Vagina (tissue), 2 donors: ENCODE results near the gene TRA2B. TPM values are rescaled to one million over a fixed set of nuclear protein-coding genes. Genes with fewer than 3 reads are reported as not detected.

Experiments
- DNase-seq, 2 donors: peaks; one replicate each; pipeline ENCODE4 v3.0.0-alpha.2; 2017; ENCODE audit errors: extremely low spot score in 2 of 2
- H3K27ac ChIP-seq: fragments of 200-600 bp; sonication (generic); one replicate; pipeline ENCODE4 v1.5.1; 2019
- H3K27me3 ChIP-seq: fragments of 200-600 bp; sonication (generic); one replicate; pipeline ENCODE4 v1.5.1; 2019
- H3K36me3 ChIP-seq, 2 donors: fragments of 200-600 bp; sonication (generic); one replicate each; pipeline ENCODE4 v1.5.1; 2017 to 2019
- H3K4me1 ChIP-seq: fragments of 200-600 bp; sonication (generic); one replicate; pipeline ENCODE4 v1.5.1; 2019
- H3K4me3 ChIP-seq, 2 donors: fragments of 200-600 bp; sonication (generic); 1 replicate in 1 of 2; 2 replicates in 1 of 2; pipeline ENCODE4 v1.5.1; 2016 to 2019
- H3K9me3 ChIP-seq: fragments of 200-600 bp; sonication (generic); one replicate; pipeline ENCODE4 v1.5.1; 2019
- POLR2A ChIP-seq, 2 donors: fragments of 450-650 bp; IDR thresholded peaks; one replicate each; pipeline ENCODE4 v1.6.1; 2017; ENCODE audit warnings: antibody characterized with exemption in 2 of 2, mild to moderate bottlenecking in 2 of 2, moderate library complexity in 2 of 2
- POLR2AphosphoS5 ChIP-seq, 2 donors: sonication (generic); formaldehyde crosslinking; IDR thresholded peaks; one replicate each; pipeline ENCODE4 v1.9.0; 2017; ENCODE audit warnings: antibody characterized with exemption in 2 of 2, mild to moderate bottlenecking in 2 of 2, low read depth in 1 of 2; ENCODE audit not compliant: insufficient read depth in 1 of 2
- intact Hi-C: fragments of 100-400 bp; cut with DNase I; formaldehyde crosslinking; loops from one replicate; pipeline ENCODE4 v1.15.1; 2023
- total RNA-seq: library from RNA; depleted of rRNA; stranded (reverse); fragments of >200 nt; gene quantifications from one replicate; pipeline ENCODE4 v1.2.3, GENCODE V29; 2016
- TF ChIP-seq, protein P1 (sequence below), 3 experiments: fragments of 450-650 bp in 2 of 3; fragments of 200-600 bp in 1 of 3; sonication (generic) in 1 of 3; IDR thresholded peaks; one replicate each; pipeline ENCODE4 v1.5.1; 2017 to 2019; ENCODE audit warnings: antibody characterized with exemption in 3 of 3, mild to moderate bottlenecking in 2 of 3, moderate library complexity in 2 of 3

Gene TRA2B
- total RNA-seq, 1 donor from 2014 or later: 145 TPM

DNA sequence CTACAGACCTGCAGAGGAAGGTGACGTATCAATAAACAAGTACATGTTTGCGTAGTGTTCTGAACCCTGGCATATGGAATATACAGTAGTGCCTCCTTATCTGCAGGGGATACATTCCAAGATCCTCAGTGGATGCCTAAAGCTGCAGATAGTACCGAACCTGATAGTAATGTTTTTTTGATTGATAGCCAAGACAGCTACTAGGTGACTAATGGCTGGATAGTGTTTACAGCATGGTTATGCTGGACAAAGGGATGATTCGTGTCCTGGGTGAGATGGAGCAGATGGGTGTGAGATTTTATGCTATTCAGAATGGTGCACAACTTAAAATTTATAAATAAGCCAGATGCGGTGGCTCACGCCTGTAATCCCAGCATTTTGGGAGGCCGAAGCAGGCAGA is 57.2 kb downstream of the TRA2B start:
- Histone ChIP-seq H3K27ac (no peak overlapping the region), H3K27me3 (no peaks in the 10 kb centered on the region), H3K4me3 (no peak overlapping the region), H3K4me1 (no peaks in the 10 kb centered on the region), H3K9me3 (no peaks in the 10 kb centered on the region), H3K36me3 (no peaks in the 10 kb centered on the region)
- TF ChIP-seq POLR2AphosphoS5 (IDR thresholded peaks at IDR 0.05; ENCODE audit: insufficient read depth in 1 of 2, low read depth in 1 of 2) (no peak), POLR2A (IDR thresholded peaks at IDR 0.05) (no peak)
- TF ChIP-seq, protein P1, sequence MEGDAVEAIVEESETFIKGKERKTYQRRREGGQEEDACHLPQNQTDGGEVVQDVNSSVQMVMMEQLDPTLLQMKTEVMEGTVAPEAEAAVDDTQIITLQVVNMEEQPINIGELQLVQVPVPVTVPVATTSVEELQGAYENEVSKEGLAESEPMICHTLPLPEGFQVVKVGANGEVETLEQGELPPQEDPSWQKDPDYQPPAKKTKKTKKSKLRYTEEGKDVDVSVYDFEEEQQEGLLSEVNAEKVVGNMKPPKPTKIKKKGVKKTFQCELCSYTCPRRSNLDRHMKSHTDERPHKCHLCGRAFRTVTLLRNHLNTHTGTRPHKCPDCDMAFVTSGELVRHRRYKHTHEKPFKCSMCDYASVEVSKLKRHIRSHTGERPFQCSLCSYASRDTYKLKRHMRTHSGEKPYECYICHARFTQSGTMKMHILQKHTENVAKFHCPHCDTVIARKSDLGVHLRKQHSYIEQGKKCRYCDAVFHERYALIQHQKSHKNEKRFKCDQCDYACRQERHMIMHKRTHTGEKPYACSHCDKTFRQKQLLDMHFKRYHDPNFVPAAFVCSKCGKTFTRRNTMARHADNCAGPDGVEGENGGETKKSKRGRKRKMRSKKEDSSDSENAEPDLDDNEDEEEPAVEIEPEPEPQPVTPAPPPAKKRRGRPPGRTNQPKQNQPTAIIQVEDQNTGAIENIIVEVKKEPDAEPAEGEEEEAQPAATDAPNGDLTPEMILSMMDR (IDR thresholded peaks at IDR 0.05): no peak
- intact Hi-C loops: no loop called here
- no peak for DNase-seq

DNA sequence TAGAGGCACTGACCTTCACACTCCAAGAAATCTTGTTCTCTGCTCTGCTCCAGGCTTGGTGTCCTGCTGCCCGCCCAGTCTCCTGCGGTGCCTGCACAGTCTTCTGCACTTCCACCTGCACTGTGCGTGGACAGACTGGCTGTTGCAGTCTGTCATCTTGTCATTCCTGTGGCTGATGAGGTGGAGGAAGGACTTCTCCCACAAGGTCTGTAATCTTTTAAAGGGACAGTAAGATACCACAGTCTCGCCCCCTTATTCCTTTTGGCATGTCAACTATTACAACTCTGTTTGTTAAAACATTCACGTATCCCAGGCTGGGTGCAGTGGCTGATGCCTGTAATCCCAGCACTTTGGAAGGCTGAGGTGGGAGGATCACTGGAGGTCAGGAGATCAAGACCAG is 58.9 kb downstream of the TRA2B start:
- Histone ChIP-seq H3K27me3 (no peaks in the 10 kb centered on the region), H3K27ac (no peak overlapping the region), H3K9me3 (no peaks in the 10 kb centered on the region), H3K4me1 (no peaks in the 10 kb centered on the region), H3K4me3 (no peak overlapping the region), H3K36me3 (no peaks in the 10 kb centered on the region)
- intact Hi-C loops: no loop called here
- TF ChIP-seq POLR2AphosphoS5 (IDR thresholded peaks at IDR 0.05; ENCODE audit: insufficient read depth in 1 of 2, low read depth in 1 of 2) (no peak), POLR2A (IDR thresholded peaks at IDR 0.05) (no peak)
- TF ChIP-seq, protein P1 (IDR thresholded peaks at IDR 0.05): no peak
- no peak for DNase-seq

DNA sequence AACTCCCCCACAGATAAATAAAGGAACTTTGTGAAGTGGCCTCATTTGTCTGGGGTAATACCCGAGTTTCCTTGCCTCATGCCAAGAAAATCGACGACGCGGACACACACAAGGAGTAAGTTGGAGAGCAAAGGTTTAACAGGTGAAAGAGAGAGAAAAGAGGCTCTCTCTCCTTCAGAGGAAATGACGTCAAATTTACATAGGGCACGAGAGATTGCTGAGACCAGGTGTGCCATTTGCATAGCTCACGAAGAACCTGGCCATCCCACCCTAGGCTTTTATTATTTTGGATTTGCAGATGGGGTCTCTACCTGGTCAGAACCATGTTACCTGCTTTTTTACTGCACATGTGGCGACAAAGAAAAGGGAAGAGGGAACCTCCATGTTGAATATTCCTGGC is 63.7 kb downstream of the TRA2B start:
- no peak overlapping the region for H3K4me3 ChIP-seq
- intact Hi-C loops: no loop called here
- TF ChIP-seq POLR2A (IDR thresholded peaks at IDR 0.05): no peak
- TF ChIP-seq, protein P1 (IDR thresholded peaks at IDR 0.05): no peak
- TF ChIP-seq POLR2AphosphoS5 (IDR thresholded peaks at IDR 0.05; ENCODE audit: insufficient read depth in 1 of 2, low read depth in 1 of 2): no peak

DNA sequence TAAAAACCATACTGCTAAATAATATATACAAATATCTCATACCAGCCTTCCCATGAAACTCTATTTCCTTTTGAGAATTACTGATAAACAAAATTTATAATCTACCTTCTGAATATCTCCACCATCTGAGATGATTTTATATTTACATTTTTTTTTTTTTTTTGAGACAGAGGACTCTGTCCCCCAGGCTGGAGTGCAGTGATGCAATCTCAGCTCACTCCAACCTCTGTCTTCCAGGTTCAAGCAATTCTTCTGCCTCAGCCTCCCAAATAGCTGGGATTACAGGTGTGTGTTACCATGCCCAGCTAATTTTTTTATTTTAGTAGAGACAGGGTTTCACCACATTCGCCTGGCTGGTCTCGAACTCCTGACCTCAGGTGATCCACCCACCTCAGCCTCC is 70.2 kb downstream of the TRA2B start:
- intact Hi-C loops: no loop called here

More for the DNA sequence above, 63.7 kb downstream of the TRA2B start:
- no peaks in the 10 kb centered on the region for H3K9me3 ChIP-seq
- H3K27ac ChIP-seq: no peak overlapping the region
- no peaks in the 10 kb centered on the region for H3K27me3 ChIP-seq
- no peak for DNase-seq
- H3K4me1 ChIP-seq: no peaks in the 10 kb centered on the region
- no peaks in the 10 kb centered on the region for H3K36me3 ChIP-seq

DNA sequence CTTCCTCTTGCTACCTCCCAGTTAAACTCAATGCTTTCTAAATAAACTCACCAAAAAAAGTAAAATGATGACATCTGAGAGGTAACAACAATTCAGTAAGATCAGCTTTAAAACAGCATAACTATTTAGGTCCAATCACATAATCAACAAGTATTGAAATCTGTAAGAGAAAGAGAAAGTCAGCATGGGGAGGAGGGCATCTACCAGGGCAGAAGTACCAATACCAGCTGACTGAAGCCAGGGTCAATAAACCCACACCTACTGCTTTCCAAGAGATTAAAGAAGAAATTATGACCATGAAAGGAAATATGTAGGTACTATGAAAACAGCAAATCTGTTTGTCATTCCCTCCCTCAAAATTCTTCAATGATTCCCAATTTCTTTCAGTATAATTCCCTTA is 70.8 kb downstream of the TRA2B start:
- H3K36me3 ChIP-seq: no peaks in the 10 kb centered on the region
- H3K27me3 ChIP-seq: no peaks in the 10 kb centered on the region
- no peaks in the 10 kb centered on the region for H3K4me1 ChIP-seq
- intact Hi-C loops: no loop called here
- no peak overlapping the region for H3K4me3 ChIP-seq
- no peaks in the 10 kb centered on the region for H3K9me3 ChIP-seq
- TF ChIP-seq POLR2A (IDR thresholded peaks at IDR 0.05) (no peak), POLR2AphosphoS5 (IDR thresholded peaks at IDR 0.05; ENCODE audit: insufficient read depth in 1 of 2, low read depth in 1 of 2) (no peak)
- TF ChIP-seq, protein P1 (IDR thresholded peaks at IDR 0.05): no peak
- DNase-seq: no peak
- H3K27ac ChIP-seq: no peak overlapping the region

More for the DNA sequence above, 70.2 kb downstream of the TRA2B start:
- Histone ChIP-seq H3K36me3 (no peaks in the 10 kb centered on the region), H3K27ac (no peak overlapping the region), H3K4me3 (no peak overlapping the region), H3K4me1 (no peaks in the 10 kb centered on the region), H3K27me3 (no peaks in the 10 kb centered on the region), H3K9me3 (no peaks in the 10 kb centered on the region)
- TF ChIP-seq POLR2A (IDR thresholded peaks at IDR 0.05): no peak
- no peak for TF ChIP-seq POLR2AphosphoS5 (IDR thresholded peaks at IDR 0.05; ENCODE audit: insufficient read depth in 1 of 2, low read depth in 1 of 2)
- TF ChIP-seq, protein P1 (IDR thresholded peaks at IDR 0.05): no peak
- no peak for DNase-seq
